NCI-H2196 treated with DMSO at 0.1 percent for 48 hours (cell line): ENCODE measurements around the gene SRPRB.
"Not testable (repeated sequence)": the region's sequence is repeated elsewhere in the genome, so short reads cannot be mapped to it uniquely, and the experiment has no call there.

Experiments used
- DNase-seq: peaks from one replicate; lab custom pipeline; 2025; ENCODE audit not compliant: unreplicated experiment; lab: John Stamatoyannopoulos, UW

The SRPRB gene

GRCh38 chr3:133777807-133778568 lies 27.6 kb upstream of the SRPRB start:
- no peak for DNase-seq

DNA sequence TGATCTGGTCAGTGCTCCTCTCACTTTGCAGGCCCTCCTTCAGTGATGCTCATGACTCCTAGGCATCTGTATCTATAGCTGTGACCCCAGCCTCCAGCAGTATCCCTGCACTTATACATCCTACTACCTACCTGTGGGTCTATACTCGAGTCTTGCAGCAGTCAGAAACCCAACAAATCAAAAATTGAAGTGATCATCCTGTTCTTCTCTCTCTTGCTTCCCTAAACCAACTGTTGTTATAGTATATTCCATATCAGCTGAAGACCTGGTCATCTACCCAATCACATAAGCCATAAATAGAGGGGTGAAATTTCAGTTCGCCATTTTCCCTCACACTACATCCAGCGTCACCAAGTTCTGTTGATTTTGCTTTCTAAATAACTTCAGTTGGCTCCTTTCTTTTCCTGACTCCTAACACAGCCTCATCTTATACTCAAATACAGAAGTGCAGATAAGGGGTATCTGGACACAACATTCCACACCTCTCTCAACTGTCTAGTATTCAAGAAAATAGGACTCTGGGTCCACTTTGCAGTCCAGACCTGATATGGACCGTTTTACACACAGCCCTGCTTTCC lies 25.9 kb upstream of the SRPRB start:
- no peak for DNase-seq

- DNase-seq: not testable (repeated sequence)
Measured at GRCh38 chr3:133780756-133781155, 24.9 kb upstream of the SRPRB start.

DNA sequence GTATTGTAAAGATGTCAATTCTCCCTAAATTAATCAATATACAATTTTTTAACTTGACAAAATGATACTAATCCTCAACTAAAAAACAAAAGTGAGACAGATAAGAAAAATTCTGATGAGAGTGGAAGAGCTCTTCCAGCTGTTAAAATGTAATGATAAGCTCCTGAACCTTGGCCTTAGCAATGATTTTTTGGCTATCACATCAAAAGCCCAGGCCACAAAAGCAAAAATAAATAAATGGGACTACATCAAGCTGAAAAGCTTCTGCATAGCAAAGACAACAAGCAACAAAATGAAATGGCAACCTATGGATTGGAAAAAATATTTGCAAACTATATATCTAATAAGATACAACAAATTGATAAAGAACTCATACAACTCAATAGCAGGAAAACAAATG lies 24.0 kb upstream of the SRPRB start:
- no peak for DNase-seq

DNA sequence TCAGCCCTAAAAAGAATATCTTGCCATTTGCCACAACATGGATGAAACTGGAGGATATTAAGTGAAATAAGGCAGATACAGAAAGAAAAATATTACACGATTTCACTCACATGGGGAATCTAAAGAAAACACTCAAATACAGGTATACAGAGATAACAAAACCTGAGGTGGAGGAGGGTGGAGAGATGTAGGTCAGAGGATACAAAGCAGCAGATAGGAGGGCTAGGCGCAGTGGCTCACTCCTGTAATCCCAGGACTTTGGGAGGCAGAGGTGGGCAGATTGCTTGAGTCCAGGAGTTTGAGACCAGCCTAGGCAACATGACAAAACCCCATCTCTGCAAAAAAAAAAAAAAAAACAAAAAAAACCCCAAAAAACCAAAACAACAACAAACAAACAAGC lies 23.2 kb upstream of the SRPRB start:
- no peak for DNase-seq

- no peak for DNase-seq
Measured at GRCh38 chr3:133783762-133784161, 21.9 kb upstream of the SRPRB start.

DNA sequence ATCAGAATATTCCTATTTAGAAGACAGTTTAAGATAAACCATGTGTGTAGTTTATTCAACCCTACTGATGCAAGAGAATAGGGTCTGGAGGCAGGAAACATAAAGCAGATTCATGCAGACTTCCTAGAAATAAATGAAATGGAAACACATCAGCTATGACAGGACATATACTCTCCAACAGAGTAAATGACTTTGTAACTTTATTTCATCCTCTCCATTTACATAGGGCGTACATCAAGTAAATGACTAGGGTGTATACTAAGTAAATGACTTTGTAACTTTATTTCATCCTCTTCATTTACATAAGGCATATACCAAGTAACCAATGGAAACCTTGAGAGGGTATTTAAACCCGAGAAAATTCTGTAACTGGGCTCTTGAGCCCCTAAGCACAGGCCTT lies 17.6 kb upstream of the SRPRB start:
- no peak for DNase-seq

GRCh38 chr3:133792171-133792763 lies 13.3 kb upstream of the SRPRB start:
- no peak for DNase-seq

- no peak for DNase-seq
Measured at GRCh38 chr3:133797396-133798105, 8.1 kb upstream of the SRPRB start.

DNA sequence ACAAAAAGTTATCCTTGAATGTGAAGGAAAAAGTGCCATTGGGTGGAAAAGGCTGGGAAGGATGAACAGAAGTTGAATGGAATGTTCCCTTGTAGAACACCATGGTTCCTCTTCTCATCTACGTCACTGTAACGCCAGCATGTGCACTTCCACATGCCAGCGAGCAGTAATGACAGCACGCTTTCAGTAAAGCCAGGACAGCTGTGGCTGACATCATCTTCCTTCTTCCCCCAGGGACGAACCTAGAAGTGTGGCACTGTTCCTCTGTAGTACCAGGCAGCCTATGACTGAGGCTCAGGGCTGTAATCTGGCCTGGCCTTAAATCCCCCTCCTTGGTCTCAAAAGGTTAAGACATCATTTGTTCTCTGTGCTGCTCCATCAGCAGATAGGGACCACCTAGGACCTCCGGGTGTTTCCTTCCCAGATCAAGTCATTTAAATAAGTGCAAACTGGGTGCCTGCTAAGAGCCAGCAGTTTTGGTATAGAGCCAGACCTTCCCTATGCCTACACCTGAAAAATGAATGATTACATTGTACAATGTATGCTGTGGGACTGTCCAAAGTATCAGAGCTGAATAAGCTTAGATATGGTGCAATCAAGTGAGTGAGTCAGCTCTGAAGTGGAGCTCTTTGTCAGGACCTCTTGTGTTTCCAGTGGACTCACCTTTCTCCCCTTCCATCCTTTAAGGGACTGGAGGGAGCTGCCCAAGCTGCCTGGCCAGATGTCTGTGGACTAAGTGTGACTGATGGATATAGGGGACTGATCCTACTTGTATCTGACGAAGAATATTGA lies 5.6 kb upstream of the SRPRB start:
- no peak for DNase-seq

DNA sequence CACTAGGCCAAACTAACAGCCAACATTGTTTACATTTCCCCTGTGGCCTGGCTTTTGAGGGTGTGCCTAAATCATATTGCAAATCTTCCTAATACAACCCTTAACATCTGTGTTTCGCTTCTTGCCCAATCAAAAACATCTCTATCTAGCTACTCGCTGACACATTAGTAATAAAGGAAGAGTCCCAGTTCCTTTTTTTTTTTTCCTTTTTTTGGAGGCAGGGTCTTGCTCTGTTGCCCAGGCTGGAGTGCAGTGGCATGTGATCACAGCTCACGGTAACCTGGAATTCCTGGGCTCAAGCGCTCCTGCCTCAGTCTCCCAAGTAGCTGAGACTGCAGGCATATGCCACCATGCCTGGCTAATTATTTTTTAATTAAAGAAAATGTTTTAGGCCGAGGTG lies 2.1 kb upstream of the SRPRB start:
- DNase-seq: no peak

- no peak for DNase-seq
Measured at GRCh38 chr3:133804896-133805295, 719 bp upstream of the SRPRB start.

DNA sequence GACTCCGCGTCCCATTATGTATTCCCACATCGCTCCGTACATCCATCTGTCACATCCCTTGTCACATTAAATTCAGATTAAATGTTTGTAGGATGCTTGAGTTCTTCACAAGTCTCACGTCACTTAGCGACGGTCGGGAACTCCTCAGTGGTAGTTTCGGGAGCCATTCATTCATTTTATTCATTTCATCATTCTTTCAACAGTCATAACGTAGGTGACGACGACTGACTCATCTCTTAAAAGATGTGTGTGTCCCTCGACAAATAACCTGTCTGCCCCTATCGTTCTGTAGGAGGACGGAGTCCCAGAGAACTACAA lies 272 bp upstream of the SRPRB start:
- no peak for DNase-seq

GRCh38 chr3:133812872-133813271 lies 7.3 kb downstream of the SRPRB start:
- DNase-seq: no peak

DNA sequence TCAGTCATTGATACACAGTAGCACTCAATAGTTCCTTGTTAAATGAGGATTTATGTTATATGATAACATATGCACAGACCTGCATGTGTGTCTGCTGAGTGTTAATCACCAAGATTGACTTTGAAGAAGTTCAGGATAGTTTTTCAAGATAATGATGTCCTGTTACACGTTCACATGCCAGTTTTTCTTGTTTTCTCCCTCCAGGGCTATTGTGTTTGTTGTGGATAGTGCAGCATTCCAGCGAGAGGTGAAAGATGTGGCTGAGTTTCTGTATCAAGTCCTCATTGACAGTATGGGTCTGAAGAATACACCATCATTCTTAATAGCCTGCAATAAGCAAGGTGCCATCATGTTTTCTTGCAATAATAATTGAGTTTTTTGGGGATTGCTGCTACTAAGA lies 9.8 kb downstream of the SRPRB start:
- no peak for DNase-seq

- DNase-seq: no peak
Measured at GRCh38 chr3:133820129-133820528, 14.5 kb downstream of the SRPRB start.

- no peak for DNase-seq
Measured at GRCh38 chr3:133820889-133821675, 15.5 kb downstream of the SRPRB start.

GRCh38 chr3:133821767-133822638 lies 16.4 kb downstream of the SRPRB start:
- peak; percentile 57 for DNase-seq

- no peak for DNase-seq
Measured at GRCh38 chr3:133824961-133825485, 19.4 kb downstream of the SRPRB start.
